ENCODE results near the gene CNPY3. TPM values are rescaled to one million over a fixed set of nuclear protein-coding genes. Genes with fewer than 3 reads are reported as not detected.

CNPY3 gene
- total RNA-seq, 1 donor from 2014 or later = 53.1 TPM

- no peaks in the 10 kb centered on the region for H3K27me3 Mint-ChIP-seq (ENCODE audit: low read depth)
- DNase-seq (ENCODE audit: low spot score) = no peak
Measured at GRCh38 chr6:42966571-42966970, 37.3 kb downstream of the CNPY3 start.

GRCh38 chr6:42967228-42967627 lies 37.9 kb downstream of the CNPY3 start:
- DNase-seq (ENCODE audit: low spot score) = no peak
- Mint-ChIP-seq H3K27me3 (ENCODE audit: low read depth) (no peaks in the 10 kb centered on the region), H3K9me3 (no peaks in the 10 kb centered on the region), H3K4me1 (ENCODE audit: low read depth) (peaks cover 5% of the 10 kb centered on the region), H3K27ac (no peak overlapping the region), H3K36me3 (ENCODE audit: low read depth) (peaks cover 38% of the 10 kb centered on the region), H3K4me3 (ENCODE audit: low read depth) (no peak overlapping the region)
- intact Hi-C loops (cut with micrococcal nuclease) = no loop called here

More at GRCh38 chr6:42966571-42966970, 37.3 kb downstream of the CNPY3 start:
- peaks cover 41% of the 10 kb centered on the region for H3K36me3 Mint-ChIP-seq (ENCODE audit: low read depth)
- intact Hi-C loops (cut with micrococcal nuclease) = no loop called here
- peaks cover 4% of the 10 kb centered on the region for H3K4me1 Mint-ChIP-seq (ENCODE audit: low read depth)
- no peaks in the 10 kb centered on the region for H3K9me3 Mint-ChIP-seq
- H3K4me3 Mint-ChIP-seq (ENCODE audit: low read depth) = no peak overlapping the region
- H3K27ac Mint-ChIP-seq = no peak overlapping the region

- no peak for DNase-seq (ENCODE audit: low spot score)
- Mint-ChIP-seq H3K4me3 (ENCODE audit: low read depth) (no peak overlapping the region), H3K27me3 (ENCODE audit: low read depth) (no peaks in the 10 kb centered on the region), H3K27ac (no peak overlapping the region), H3K36me3 (ENCODE audit: low read depth) (peaks cover 32% of the 10 kb centered on the region), H3K4me1 (ENCODE audit: low read depth) (peaks cover 5% of the 10 kb centered on the region), H3K9me3 (no peaks in the 10 kb centered on the region)
- intact Hi-C loops (cut with micrococcal nuclease) = no loop called here
Measured at GRCh38 chr6:42968126-42968701, 38.9 kb downstream of the CNPY3 start.

- Mint-ChIP-seq H3K9me3 (no peaks in the 10 kb centered on the region), H3K4me1 (ENCODE audit: low read depth) (peaks cover 5% of the 10 kb centered on the region), H3K4me3 (ENCODE audit: low read depth) (no peak overlapping the region), H3K27ac (no peak overlapping the region), H3K36me3 (ENCODE audit: low read depth) (peaks cover 29% of the 10 kb centered on the region), H3K27me3 (ENCODE audit: low read depth) (no peaks in the 10 kb centered on the region)
- DNase-seq (ENCODE audit: low spot score) = no peak
- intact Hi-C loops (cut with micrococcal nuclease) = no loop called here
Measured at GRCh38 chr6:42968783-42969182, 39.5 kb downstream of the CNPY3 start.

- H3K4me3 Mint-ChIP-seq (ENCODE audit: low read depth) = no peak overlapping the region
- peaks cover 29% of the 10 kb centered on the region for H3K36me3 Mint-ChIP-seq (ENCODE audit: low read depth)
- H3K27me3 Mint-ChIP-seq (ENCODE audit: low read depth) = no peaks in the 10 kb centered on the region
- peaks cover 7% of the 10 kb centered on the region for H3K4me1 Mint-ChIP-seq (ENCODE audit: low read depth)
- H3K9me3 Mint-ChIP-seq = no peaks in the 10 kb centered on the region
- H3K27ac Mint-ChIP-seq = no peak overlapping the region
- no peak for DNase-seq (ENCODE audit: low spot score)
- intact Hi-C loops (cut with micrococcal nuclease) = no loop called here
Measured at GRCh38 chr6:42969431-42969830, 40.2 kb downstream of the CNPY3 start.

- Mint-ChIP-seq H3K4me1 (ENCODE audit: low read depth) (peaks cover 8% of the 10 kb centered on the region), H3K36me3 (ENCODE audit: low read depth) (peaks cover 27% of the 10 kb centered on the region), H3K4me3 (ENCODE audit: low read depth) (no peak overlapping the region), H3K9me3 (no peaks in the 10 kb centered on the region), H3K27me3 (ENCODE audit: low read depth) (no peaks in the 10 kb centered on the region), H3K27ac (no peak overlapping the region)
- intact Hi-C loops (cut with micrococcal nuclease) = no loop called here
- no peak for DNase-seq (ENCODE audit: low spot score)
Measured at GRCh38 chr6:42969934-42970333, 40.7 kb downstream of the CNPY3 start.

- no peak for DNase-seq (ENCODE audit: low spot score)
- Mint-ChIP-seq H3K9me3 (no peaks in the 10 kb centered on the region), H3K27me3 (ENCODE audit: low read depth) (no peaks in the 10 kb centered on the region), H3K4me3 (ENCODE audit: low read depth) (no peak overlapping the region), H3K36me3 (ENCODE audit: low read depth) (peaks cover 30% of the 10 kb centered on the region), H3K27ac (peak overlapping the region; percentile 12), H3K4me1 (ENCODE audit: low read depth) (peaks cover 10% of the 10 kb centered on the region)
- intact Hi-C loops (cut with micrococcal nuclease) = no loop called here
Measured at GRCh38 chr6:42970871-42971612, 41.8 kb downstream of the CNPY3 start.

GRCh38 chr6:42971746-42972327 lies 42.6 kb downstream of the CNPY3 start:
- Mint-ChIP-seq H3K4me1 (ENCODE audit: low read depth) (peaks cover 13% of the 10 kb centered on the region), H3K4me3 (ENCODE audit: low read depth) (no peak overlapping the region), H3K27ac (peak overlapping the region; percentile 70), H3K36me3 (ENCODE audit: low read depth) (peaks cover 37% of the 10 kb centered on the region), H3K9me3 (no peaks in the 10 kb centered on the region), H3K27me3 (ENCODE audit: low read depth) (no peaks in the 10 kb centered on the region)
- intact Hi-C loops (cut with micrococcal nuclease) = no loop called here
- DNase-seq (ENCODE audit: low spot score) = no peak

GRCh38 chr6:42973926-42974325 lies 44.6 kb downstream of the CNPY3 start:
- intact Hi-C loops (cut with micrococcal nuclease) = no loop called here
- DNase-seq (ENCODE audit: low spot score) = no peak
- peaks cover 19% of the 10 kb centered on the region for H3K4me1 Mint-ChIP-seq (ENCODE audit: low read depth)
- H3K27ac Mint-ChIP-seq = peak overlapping the region; percentile 62
- H3K27me3 Mint-ChIP-seq (ENCODE audit: low read depth) = no peaks in the 10 kb centered on the region
- H3K9me3 Mint-ChIP-seq = no peaks in the 10 kb centered on the region
- no peak overlapping the region for H3K4me3 Mint-ChIP-seq (ENCODE audit: low read depth)
- peaks cover 43% of the 10 kb centered on the region for H3K36me3 Mint-ChIP-seq (ENCODE audit: low read depth)

- no peak overlapping the region for H3K4me3 Mint-ChIP-seq (ENCODE audit: low read depth)
- peak overlapping the region; percentile 17 for H3K27ac Mint-ChIP-seq
- H3K27me3 Mint-ChIP-seq (ENCODE audit: low read depth) = no peaks in the 10 kb centered on the region
- peaks cover 29% of the 10 kb centered on the region for H3K4me1 Mint-ChIP-seq (ENCODE audit: low read depth)
- intact Hi-C loops (cut with micrococcal nuclease) = no loop called here
- no peaks in the 10 kb centered on the region for H3K9me3 Mint-ChIP-seq
- peaks cover 42% of the 10 kb centered on the region for H3K36me3 Mint-ChIP-seq (ENCODE audit: low read depth)
- DNase-seq (ENCODE audit: low spot score) = no peak
Measured at GRCh38 chr6:42974919-42975505, 45.7 kb downstream of the CNPY3 start.

- DNase-seq (ENCODE audit: low spot score) = no peak
- intact Hi-C loops (cut with micrococcal nuclease) = no loop called here
- Mint-ChIP-seq H3K4me1 (ENCODE audit: low read depth) (peaks cover 27% of the 10 kb centered on the region), H3K27me3 (ENCODE audit: low read depth) (no peaks in the 10 kb centered on the region), H3K4me3 (ENCODE audit: low read depth) (peak overlapping the region; percentile 80), H3K27ac (peak overlapping the region; percentile 79), H3K36me3 (ENCODE audit: low read depth) (peaks cover 31% of the 10 kb centered on the region), H3K9me3 (no peaks in the 10 kb centered on the region)
Measured at GRCh38 chr6:42978487-42978838, 49.2 kb downstream of the CNPY3 start.

GRCh38 chr6:42978839-42979522 lies 49.7 kb downstream of the CNPY3 start, which contains the start of gene PEX6:
Gene PEX6, minus strand, starts transcription at chr6:42979181. Its CDS starts 31 bp downstream, at chr6:42979150.
- intact Hi-C loops (cut with micrococcal nuclease) = loop anchor here (1.0 kb wide), 3 partner anchors 34 to 80 kb away; partner anchors contain the start of genes CNPY3, KLC4, MEA1 and MRPL2
- peaks cover 31% of the 10 kb centered on the region for H3K4me1 Mint-ChIP-seq (ENCODE audit: low read depth)

More at GRCh38 chr6:42978839-42979522, 49.7 kb downstream of the CNPY3 start, which contains the start of gene PEX6:
- Mint-ChIP-seq H3K27ac (peak within 1 kb of the TSS; percentile 99), H3K27me3 (ENCODE audit: low read depth) (no peaks in the 10 kb centered on the region), H3K9me3 (no peaks in the 10 kb centered on the region), H3K36me3 (ENCODE audit: low read depth) (peaks cover 26% of the 10 kb centered on the region), H3K4me3 (ENCODE audit: low read depth) (peak within 1 kb of the TSS; percentile 91)
- peak; percentile 96 for DNase-seq (ENCODE audit: low spot score)
